ENCODE data around the gene TNFAIP3.
"Not testable (repeated sequence)": the region's sequence is repeated elsewhere in the genome, so short reads cannot be mapped to it uniquely, and the experiment has no call there.

TNFAIP3 gene

DNA sequence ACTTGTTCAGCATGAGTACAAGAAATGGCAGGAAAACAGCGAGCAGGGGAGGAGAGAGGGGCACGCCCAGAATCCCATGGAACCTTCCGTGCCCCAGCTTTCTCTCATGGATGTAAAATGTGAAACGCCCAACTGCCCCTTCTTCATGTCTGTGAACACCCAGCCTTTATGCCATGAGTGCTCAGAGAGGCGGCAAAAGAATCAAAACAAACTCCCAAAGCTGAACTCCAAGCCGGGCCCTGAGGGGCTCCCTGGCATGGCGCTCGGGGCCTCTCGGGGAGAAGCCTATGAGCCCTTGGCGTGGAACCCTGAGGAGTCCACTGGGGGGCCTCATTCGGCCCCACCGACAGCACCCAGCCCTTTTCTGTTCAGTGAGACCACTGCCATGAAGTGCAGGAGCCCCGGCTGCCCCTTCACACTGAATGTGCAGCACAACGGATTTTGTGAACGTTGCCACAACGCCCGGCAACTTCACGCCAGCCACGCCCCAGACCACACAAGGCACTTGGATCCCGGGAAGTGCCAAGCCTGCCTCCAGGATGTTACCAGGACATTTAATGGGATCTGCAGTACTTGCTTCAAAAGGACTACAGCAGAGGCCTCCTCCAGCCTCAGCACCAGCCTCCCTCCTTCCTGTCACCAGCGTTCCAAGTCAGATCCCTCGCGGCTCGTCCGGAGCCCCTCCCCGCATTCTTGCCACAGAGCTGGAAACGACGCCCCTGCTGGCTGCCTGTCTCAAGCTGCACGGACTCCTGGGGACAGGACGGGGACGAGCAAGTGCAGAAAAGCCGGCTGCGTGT lies 11.6 kb downstream of the TNFAIP3 start:
- no peak for DNase-seq (ENCODE audit: low spot score)

DNA sequence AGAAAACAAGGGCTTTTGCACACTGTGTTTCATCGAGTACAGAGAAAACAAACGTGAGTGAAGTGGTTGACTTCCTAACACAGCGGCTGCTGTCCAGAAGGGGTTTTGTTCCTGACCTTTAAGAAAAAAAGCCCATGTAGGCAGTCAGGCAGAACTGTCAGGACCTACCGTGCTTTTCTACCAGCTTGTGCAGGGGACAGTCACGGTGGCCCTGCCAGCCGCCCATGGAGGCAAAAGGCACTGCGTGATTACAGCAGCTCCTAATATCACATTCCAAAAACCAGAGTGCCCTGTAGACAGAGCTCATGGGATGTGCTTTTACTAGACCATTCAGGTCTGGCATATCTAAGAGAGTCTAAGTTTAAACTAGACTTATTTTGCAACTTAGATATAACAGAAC lies 12.2 kb downstream of the TNFAIP3 start:
- DNase-seq (ENCODE audit: low spot score): no peak

DNA sequence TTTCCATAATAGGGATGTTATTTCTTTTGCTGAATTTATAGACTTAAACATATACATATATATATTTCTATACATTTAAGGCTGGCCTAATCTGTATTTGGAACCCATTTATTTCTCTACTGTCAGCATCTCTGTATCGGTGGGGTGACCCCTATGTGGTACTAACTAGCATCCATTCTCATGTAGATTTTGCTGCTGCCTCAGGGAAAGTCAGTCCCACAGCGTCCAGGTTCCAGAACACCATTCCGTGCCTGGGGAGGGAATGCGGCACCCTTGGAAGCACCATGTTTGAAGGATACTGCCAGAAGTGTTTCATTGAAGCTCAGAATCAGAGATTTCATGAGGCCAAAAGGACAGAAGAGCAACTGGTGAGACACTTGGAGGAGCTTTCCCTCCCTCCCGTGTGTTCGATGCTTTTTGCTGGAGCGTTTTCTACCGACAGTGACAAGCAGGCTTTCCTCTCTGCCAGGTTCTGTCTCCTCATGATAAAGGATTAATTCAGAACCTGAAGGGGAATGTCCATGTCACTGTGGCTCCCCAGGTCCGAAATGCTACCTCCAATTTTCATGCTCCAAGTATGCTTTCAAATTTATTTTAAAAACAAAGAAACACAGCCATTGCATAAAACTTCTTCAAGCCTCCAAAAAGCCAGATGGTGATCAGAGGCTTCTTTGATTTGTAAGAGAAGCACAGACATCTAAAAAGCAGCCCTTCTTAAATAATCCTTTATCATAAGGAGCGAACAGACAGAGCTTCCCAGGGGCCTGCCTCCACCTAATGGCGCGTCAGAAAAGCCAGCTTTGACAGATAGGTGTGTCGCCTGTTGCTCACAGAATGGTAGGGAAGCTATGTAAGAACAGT lies 13.1 kb downstream of the TNFAIP3 start:
- DNase-seq (ENCODE audit: low spot score): no peak

DNA sequence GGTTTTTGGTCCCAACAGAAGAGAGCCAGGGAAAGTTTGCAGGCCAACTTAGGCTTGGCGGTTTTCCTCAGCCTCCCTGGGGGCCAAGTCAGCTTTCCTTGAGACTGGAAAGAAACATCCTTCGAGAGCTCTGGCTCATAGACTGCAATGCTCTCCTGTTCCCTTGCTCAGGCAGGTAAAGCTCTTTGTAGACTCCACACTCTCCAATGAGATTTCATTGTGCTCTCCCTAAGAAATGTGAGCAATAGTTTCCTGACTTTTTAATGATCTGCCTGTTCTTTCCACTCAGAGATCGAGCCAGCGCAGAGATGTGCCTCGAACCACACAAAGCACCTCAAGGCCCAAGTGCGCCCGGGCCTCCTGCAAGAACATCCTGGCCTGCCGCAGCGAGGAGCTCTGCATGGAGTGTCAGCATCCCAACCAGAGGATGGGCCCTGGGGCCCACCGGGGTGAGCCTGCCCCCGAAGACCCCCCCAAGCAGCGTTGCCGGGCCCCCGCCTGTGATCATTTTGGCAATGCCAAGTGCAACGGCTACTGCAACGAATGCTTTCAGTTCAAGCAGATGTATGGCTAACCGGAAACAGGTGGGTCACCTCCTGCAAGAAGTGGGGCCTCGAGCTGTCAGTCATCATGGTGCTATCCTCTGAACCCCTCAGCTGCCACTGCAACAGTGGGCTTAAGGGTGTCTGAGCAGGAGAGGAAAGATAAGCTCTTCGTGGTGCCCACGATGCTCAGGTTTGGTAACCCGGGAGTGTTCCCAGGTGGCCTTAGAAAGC lies 13.9 kb downstream of the TNFAIP3 start:
- no peak for DNase-seq (ENCODE audit: low spot score)

DNA sequence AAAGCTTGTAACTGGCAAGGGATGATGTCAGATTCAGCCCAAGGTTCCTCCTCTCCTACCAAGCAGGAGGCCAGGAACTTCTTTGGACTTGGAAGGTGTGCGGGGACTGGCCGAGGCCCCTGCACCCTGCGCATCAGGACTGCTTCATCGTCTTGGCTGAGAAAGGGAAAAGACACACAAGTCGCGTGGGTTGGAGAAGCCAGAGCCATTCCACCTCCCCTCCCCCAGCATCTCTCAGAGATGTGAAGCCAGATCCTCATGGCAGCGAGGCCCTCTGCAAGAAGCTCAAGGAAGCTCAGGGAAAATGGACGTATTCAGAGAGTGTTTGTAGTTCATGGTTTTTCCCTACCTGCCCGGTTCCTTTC lies 14.4 kb downstream of the TNFAIP3 start:
- DNase-seq (ENCODE audit: low spot score): no peak

DNA sequence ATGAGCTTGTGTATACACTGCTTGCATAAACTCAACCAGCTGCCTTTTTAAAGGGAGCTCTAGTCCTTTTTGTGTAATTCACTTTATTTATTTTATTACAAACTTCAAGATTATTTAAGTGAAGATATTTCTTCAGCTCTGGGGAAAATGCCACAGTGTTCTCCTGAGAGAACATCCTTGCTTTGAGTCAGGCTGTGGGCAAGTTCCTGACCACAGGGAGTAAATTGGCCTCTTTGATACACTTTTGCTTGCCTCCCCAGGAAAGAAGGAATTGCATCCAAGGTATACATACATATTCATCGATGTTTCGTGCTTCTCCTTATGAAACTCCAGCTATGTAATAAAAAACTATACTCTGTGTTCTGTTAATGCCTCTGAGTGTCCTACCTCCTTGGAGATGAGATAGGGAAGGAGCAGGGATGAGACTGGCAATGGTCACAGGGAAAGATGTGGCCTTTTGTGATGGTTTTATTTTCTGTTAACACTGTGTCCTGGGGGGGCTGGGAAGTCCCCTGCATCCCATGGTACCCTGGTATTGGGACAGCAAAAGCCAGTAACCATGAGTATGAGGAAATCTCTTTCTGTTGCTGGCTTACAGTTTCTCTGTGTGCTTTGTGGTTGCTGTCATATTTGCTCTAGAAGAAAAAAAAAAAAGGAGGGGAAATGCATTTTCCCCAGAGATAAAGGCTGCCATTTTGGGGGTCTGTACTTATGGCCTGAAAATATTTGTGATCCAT lies 15.3 kb downstream of the TNFAIP3 start:
- no peak for DNase-seq (ENCODE audit: low spot score)

DNA sequence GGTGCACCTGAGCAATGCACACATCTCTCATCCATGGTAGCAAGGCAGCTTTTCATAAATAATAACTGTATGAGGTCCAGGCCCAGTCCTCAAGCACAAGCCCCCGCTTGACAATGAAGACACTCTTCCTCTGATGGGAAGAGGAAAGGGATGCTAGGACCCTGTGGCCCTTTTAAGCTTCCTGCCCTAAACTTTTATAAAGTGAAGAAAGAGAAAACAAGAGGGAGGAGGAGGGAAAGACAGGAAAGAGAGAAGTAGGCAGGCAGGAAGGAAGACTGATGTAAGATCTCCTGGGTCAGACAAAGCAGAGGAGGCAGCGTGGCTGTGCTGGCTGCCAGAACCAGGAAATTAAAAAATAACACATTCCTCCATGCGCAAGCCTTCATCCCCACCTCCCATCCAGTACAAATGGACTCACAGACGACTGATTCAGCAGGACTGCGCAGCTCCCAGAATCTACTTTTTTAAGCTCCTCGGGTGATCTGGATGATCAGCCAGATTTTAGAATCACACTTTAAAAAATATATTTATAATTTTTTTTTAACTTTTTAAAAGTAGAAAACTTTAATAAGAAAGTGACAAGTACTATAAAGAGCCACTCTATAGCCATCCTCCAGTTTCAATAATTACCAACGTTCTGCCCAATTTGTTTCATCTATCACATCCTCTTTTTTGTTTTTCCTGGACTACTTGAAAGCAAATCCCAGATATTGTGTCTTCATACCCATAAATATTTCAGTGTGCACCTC lies 16.5 kb downstream of the TNFAIP3 start:
- no peak for DNase-seq (ENCODE audit: low spot score)

DNA sequence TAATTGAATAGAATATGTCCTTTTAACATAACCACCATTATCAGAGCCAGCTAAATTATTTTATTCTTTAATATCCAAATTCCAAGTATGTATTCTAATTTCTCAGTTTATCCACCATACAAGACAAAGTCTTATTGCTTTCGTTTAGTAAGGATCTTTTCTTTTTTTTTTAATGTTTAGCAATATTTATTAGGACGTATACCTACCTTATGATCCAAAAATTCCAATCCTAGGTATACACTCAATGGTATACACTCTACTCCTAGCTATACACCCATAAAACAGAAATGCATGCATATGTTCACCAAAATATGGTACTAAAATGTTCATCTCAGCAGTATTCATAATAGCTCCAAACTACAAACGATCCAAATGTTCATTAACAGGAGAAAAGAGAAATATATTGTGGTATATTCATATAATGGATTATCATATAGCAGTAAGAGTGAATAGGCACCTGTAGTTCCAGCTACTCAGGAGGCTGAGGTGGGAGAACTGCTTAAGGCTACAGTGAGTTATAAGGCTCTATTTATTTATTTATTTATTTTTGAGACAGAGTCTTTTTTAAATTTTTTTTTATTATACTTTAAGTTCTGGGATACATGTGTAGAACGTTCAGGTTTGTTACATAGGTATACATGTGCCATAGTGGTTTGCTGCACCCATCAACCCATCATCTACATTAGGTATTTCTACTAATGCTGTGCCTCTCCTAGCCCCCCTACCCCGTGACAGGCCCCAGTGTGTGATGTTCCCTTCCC lies 17.3 kb downstream of the TNFAIP3 start:
- no peak for DNase-seq (ENCODE audit: low spot score)

DNA sequence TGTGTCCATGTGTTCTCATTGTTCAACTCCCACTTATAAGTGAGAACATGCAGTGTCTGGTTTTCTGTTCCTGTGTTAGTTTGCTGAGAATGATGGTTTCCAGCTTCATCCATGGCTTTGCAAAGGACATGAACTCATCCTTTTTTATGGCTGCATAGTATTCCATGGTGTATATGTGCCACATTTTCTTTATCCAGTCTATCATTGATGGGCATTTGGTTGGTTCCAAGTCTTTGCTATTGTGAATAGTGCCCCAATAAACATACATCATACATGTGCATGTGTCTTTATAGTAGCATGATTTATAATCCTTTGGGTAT lies 17.8 kb downstream of the TNFAIP3 start:
- DNase-seq (ENCODE audit: low spot score): not testable (repeated sequence)

DNA sequence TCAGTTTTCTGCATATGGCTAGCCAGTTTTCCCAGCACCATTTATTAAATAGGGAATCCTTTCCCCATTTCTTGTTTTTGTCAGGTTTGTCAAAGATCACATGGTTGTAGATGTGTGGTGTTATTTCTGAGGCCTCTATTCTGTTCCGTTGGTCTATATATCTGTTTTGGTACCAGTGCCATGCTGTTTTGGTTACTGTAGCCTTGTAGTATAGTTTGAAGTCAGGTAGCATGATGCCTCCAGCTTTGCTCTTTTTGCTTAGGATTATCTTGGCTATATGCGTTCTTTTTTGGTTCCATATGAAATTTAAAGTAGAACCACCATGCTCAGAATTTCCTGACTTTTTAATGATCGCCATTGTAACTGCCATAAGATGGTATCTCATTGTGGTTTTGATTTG lies 19.2 kb downstream of the TNFAIP3 start:
- DNase-seq (ENCODE audit: low spot score): not testable (repeated sequence)

DNA sequence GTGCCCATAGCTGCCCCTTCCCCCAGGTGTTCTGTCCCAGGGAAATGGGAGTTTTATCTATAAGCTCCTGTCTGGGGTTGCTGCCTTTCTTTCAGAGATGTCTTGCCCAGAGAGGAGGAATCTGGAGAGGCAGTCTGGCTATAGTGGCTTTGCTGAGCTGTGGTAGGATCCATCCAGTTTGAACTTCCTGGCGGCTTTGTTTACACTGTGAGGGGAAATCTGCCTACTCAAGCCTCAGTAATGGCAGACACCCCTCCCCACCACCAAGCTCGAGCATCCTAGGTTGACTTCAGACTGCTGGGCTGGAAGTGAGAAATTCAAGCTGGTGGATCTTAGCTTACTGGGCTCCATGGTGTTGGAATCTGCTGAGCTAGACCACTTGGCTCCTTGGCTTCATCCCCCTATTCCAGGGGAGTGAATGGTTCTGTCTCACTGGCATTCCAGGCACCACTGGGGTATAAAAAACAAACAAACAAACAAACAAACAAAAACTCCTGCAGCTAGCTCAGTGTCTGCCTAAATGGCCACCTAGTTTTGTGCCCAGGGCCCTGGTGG lies 24.0 kb downstream of the TNFAIP3 start:
- DNase-seq (ENCODE audit: low spot score): no peak

DNA sequence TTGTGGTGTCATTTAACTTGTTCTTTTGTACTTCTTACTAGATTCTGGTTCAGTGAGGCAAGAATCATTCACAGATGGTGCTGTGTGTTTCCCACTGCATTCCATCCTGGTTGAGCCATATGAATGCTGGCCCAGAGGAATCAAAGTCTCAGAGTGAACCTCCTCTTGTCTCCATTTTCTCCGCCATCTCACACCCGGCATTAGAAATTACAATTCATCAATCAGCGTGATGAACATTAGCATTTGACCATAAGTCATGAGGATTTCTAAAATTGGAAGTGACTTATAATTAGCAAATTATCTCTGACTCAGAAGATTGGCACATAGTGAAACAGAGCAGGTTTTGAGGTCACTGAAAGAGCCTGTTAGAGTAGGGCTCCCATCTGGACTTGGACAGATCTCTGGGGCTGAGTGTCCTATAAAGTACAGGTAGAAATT lies 25.2 kb downstream of the TNFAIP3 start:
- no peak for DNase-seq (ENCODE audit: low spot score)

DNA sequence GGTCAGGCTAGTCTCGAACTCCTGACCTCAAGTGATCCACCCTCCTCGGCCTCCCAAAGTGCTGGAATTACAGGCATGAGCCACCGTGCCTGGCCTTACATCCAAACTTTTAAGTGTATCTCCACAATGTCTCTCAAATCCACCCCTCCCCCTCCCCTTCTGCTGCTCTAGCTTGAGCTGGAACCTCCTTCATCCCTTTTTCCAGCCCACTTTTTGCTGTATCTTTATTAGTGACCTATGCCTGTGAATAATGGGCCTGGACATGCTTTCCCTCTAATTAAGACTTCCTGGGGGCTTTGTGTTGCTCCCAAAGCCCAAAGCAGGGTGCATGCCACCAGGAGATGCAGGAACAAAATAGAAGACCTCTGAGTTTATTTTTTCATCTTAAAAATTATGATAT lies 26.1 kb downstream of the TNFAIP3 start:
- no peak for DNase-seq (ENCODE audit: low spot score)

DNA sequence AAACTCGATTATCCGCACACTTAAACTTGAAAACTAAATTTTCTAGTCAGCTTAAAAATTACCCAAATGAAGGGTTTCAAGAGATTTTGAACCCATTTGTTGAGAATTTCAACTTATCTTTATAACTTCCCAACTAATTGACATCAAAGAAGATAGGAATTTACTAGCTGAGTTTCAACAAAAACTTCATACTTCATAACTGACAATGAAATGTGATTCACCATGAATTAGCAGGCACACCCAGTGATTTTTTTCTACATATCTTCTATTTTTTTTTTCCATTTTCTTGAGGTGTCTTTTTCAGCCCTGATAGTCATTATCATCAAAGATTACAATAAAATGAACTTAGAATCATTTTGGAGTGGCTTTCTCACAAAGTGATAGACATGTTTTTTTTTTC lies 26.7 kb downstream of the TNFAIP3 start:
- DNase-seq (ENCODE audit: low spot score): no peak

DNA sequence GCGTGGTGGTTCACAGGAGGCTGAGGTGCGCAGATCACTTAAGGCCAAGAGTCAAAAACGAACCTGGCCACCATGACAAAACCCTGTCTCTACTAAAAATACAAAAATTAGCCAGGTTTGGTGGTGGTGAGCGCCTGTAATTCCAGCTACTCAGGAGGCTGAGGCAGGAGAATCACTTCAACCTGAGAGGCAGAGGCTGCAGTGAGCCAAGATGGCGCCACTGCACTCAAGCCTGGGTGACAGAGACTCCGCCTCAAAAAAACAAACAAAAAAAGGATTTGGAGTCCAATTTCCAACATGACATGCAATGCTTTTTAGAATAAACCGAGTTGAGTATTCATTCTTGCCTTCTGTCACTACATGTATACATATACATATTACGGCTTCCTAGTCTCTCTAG lies 27.3 kb downstream of the TNFAIP3 start:
- DNase-seq (ENCODE audit: low spot score): not testable (repeated sequence)

DNA sequence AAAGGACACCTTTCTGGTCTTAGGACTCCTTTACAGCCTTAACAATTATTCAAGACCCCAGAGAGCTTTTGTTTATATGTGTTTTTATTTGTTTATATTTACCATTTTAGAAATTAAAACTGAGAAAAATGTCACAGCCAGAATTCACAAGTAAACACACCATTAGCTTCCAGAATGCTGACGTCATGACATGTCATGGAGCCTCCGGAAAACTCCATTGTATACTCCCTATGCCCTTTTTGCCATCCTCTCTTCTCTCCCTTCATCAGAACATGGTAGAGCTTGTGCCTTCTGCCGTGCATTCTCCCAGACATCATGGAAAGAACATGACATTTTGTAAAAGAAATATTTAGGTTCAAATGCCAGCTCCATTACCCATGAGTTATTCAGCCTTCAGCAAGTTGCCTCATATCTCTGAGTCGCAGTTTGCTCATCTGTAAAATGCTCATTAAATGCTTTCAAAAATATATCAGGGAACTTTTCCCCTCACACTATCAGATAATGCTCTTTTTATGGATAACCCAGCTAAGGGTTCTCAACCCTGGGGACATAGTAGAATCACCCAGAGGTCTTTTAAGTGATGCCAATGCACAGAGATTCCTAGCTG lies 27.8 kb downstream of the TNFAIP3 start:
- DNase-seq (ENCODE audit: low spot score): no peak

DNA sequence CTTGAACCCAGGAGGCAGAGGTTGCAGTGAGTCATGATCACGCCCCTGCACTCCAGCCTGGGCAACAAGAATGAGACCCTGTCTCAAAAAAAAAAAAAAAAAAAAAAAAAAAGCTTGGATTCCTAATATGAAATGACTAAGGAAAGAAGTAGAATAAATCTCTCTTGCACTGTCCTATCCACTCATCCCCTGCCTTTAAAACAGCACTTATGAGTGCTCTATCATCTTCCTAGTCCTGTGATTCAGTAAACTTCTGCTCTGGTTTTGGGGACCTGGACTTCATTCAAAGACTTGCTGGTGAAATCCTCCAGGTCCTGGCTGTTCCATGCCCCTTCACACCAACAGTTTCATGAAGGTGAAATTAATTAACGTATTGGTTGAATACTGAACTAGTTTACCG lies 29.6 kb downstream of the TNFAIP3 start:
- DNase-seq (ENCODE audit: low spot score): no peak

DNA sequence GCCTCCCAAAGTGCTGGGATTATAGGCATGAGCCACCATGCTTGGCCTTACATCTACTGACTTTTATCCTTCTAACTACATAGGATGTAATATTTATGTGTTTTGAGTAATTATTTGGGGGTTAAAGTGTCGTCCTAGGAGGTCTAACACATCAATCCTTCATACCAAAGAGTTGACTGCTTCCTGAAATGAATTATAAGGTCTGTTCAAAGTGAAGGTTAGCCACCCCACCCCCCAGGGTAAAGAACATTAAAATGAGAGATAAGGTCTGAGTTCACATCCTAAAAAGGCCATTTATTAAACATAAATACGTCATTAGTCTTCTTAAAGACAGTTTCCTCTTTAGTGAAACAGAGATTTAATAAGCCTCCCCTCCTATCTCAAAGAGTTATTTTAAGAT lies 33.8 kb downstream of the TNFAIP3 start:
- DNase-seq (ENCODE audit: low spot score): no peak

DNA sequence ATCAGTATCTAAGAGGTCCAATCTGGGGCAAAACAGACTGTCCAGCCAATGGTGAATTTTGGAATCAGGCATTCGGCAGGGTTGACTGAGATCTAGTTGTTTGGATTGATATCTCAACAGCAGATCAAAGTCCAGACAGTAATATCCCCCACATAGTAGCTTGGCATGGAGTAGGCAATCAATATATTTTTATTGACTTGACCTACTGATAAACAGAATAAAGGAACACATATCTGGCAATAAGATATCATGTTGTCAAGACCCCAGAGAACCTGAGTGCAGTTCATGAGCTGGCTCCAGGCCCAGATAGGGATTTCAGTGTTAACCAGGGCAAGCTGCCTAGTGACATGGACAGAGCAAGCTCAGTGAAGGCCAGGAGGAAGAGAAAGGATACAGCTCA lies 34.4 kb downstream of the TNFAIP3 start:
- DNase-seq (ENCODE audit: low spot score): no peak

DNA sequence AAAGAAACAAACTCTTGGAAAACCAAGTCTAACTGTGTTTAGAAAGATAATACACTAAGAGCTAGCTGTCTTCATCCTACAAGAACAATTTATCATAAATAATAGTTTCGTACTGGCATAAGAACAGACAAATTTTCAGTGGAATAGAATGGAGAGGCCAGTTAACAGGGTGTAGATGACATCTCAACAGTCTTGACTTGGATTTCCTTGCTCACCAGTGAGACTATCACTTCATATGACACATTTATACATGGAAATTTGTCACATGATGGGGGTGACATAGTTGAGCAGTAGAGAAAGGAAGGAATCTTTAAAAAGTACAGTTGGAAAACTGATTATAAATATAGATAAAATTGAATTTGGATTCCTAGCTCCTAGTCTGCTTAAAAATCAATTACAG lies 35.6 kb downstream of the TNFAIP3 start:
- no peak for DNase-seq (ENCODE audit: low spot score)
